Measurements from ENCODE around the gene CDH4. TPM values are rescaled to one million over a fixed set of nuclear protein-coding genes. Genes with fewer than 3 reads are reported as not detected.

The CDH4 gene
- total and polyA plus RNA-seq, 2 of the 13 experiments (the other 11 are each of a cell fraction or from before 2014, with no cell fraction given): not detected

DNA sequence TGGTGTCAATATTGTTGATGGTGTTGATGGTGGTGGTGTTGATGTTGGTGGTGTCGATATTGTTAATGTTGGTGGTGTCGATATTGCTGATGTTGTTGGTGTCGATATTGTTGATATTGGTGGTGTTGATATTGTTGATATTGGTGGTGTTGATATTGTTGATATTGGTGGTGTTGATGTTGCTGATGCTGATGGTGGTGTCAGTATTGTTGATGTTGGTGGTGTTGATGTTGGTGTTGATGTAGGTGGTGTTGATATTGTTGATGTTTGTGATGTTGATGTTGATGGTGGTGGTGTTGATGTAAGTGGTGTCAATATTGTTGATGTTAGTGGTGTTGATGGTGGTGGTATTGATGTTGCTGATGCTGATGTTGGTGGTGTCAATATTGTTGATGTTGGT lies 240.0 kb downstream of the CDH4 start (continued):
- TF ChIP-seq PHB2 (IDR thresholded peaks at IDR 0.05; ENCODE audit: partially characterized antibody) (peak; percentile 15), ZNF354B (CRISPR knock-in tag; IDR thresholded peaks at IDR 0.05) (no peak), ZNF546 (CRISPR knock-in tag; conservative IDR thresholded peaks at IDR 0.05) (no peak), CREB1 (IDR thresholded peaks at IDR 0.05) (0 out of 2 replicates have a peak, but pooled peaks have one; percentile 18), CREB1 (CRISPR knock-in tag; IDR thresholded peaks at IDR 0.05) (no peak), SIN3B (IDR thresholded peaks at IDR 0.05; ENCODE audit: low read length) (no peak), GTF2F1 (IDR thresholded peaks at IDR 0.05; ENCODE audit: low read length) (no peak), ARHGAP35 (CRISPR knock-in tag; IDR thresholded peaks at IDR 0.05; ENCODE audit: borderline replicate concordance) (no peak), LCORL (IDR thresholded peaks at IDR 0.05) (peak; percentile 18; the same call in 1 of the 2 replicates), LCORL (CRISPR knock-in tag; IDR thresholded peaks at IDR 0.05) (no peak)
- TF ChIP-seq, protein P1, sequence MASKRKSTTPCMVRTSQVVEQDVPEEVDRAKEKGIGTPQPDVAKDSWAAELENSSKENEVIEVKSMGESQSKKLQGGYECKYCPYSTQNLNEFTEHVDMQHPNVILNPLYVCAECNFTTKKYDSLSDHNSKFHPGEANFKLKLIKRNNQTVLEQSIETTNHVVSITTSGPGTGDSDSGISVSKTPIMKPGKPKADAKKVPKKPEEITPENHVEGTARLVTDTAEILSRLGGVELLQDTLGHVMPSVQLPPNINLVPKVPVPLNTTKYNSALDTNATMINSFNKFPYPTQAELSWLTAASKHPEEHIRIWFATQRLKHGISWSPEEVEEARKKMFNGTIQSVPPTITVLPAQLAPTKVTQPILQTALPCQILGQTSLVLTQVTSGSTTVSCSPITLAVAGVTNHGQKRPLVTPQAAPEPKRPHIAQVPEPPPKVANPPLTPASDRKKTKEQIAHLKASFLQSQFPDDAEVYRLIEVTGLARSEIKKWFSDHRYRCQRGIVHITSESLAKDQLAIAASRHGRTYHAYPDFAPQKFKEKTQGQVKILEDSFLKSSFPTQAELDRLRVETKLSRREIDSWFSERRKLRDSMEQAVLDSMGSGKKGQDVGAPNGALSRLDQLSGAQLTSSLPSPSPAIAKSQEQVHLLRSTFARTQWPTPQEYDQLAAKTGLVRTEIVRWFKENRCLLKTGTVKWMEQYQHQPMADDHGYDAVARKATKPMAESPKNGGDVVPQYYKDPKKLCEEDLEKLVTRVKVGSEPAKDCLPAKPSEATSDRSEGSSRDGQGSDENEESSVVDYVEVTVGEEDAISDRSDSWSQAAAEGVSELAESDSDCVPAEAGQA (IDR thresholded peaks at IDR 0.05; ENCODE audit: low read depth): no peak
- TF ChIP-seq, protein P1 (CRISPR knock-in tag; IDR thresholded peaks at IDR 0.05; ENCODE audit: borderline replicate concordance): no peak
- TF ChIP-seq, protein P2, sequence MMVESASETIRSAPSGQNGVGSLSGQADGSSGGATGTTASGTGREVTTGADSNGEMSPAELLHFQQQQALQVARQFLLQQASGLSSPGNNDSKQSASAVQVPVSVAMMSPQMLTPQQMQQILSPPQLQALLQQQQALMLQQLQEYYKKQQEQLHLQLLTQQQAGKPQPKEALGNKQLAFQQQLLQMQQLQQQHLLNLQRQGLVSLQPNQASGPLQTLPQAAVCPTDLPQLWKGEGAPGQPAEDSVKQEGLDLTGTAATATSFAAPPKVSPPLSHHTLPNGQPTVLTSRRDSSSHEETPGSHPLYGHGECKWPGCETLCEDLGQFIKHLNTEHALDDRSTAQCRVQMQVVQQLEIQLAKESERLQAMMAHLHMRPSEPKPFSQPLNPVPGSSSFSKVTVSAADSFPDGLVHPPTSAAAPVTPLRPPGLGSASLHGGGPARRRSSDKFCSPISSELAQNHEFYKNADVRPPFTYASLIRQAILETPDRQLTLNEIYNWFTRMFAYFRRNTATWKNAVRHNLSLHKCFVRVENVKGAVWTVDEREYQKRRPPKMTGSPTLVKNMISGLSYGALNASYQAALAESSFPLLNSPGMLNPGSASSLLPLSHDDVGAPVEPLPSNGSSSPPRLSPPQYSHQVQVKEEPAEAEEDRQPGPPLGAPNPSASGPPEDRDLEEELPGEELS (CRISPR knock-in tag; IDR thresholded peaks at IDR 0.05): no peak

Data from HepG2 (cell line).